ENCODE measurements around the gene KIF13A. TPM values are rescaled to one million over a fixed set of nuclear protein-coding genes. Genes with fewer than 3 reads are reported as not detected.
A peak's percentile ranks its signal among the peaks of the same experiment; 100 is the strongest.

The KIF13A gene
- total RNA-seq, 1 experiment from 2014 or later = 52.2 TPM

GRCh38 chr6:17935188-17936149 is 52.0 kb downstream of the KIF13A start:
- intact Hi-C loops (cut with micrococcal nuclease; ENCODE audit: unreplicated experiment) = no loop called here
- H3K9me3 ChIP-seq (ENCODE audit: insufficient read depth, low read depth) = no peaks in the 10 kb centered on the region
- ChIA-PET POLR2A (ENCODE audit: unreplicated experiment) (interaction anchor here (0.7 kb wide), 1 partner anchor 53 kb away, joined by 3 read pairs; no protein-coding TSS in a partner anchor), CTCF (no interaction called here)
- H4K20me1 ChIP-seq (ENCODE audit: insufficient read depth) = no peaks in the 10 kb centered on the region
- no peaks in the 10 kb centered on the region for H3K9me2 ChIP-seq (ENCODE audit: insufficient read depth)
- BruUV-seq (replicated peaks) = no TSS peak
- H3K4me3 ChIP-seq = no peak overlapping the region
- H3K79me2 ChIP-seq (ENCODE audit: low read depth) = peaks cover 60% of the 10 kb centered on the region
- H3K27me3 ChIP-seq (ENCODE audit: insufficient read depth, low read depth) = no peaks in the 10 kb centered on the region
- DNase-seq = no peak
- no peak overlapping the region for H2AFZ ChIP-seq
- TF ChIP-seq EZH2 (IDR thresholded peaks at IDR 0.05; ENCODE audit: low read depth) (no peak), CTCF (conservative IDR thresholded peaks at IDR 0.05) (no peak)
- H3K36me3 ChIP-seq (ENCODE audit: low read depth) = 0 out of 2 replicates have a peak, but pooled peaks cover 4% of the 10 kb centered on the region
- no peak overlapping the region for H3K27ac ChIP-seq
- peaks cover 21% of the 10 kb centered on the region; the same call in 1 of the 2 replicates for H3F3A ChIP-seq (ENCODE audit: insufficient read depth, low read depth)
- H3K4me2 ChIP-seq = no peak overlapping the region
- H3K4me1 ChIP-seq (replicated peaks; ENCODE audit: insufficient read depth) = peaks cover 43% of the 10 kb centered on the region

- peaks cover 58% of the 10 kb centered on the region for H3K4me1 ChIP-seq (replicated peaks; ENCODE audit: insufficient read depth)
- POLR2A ChIA-PET (ENCODE audit: unreplicated experiment) = interaction anchor here (0.6 to 0.7 kb wide), 2 partner anchors 12 to 83 kb away, joined by 5 to 6 read pairs; no protein-coding TSS in a partner anchor
- TF ChIP-seq EZH2 (IDR thresholded peaks at IDR 0.05; ENCODE audit: low read depth) (no peak), CTCF (conservative IDR thresholded peaks at IDR 0.05) (no peak)
- CTCF ChIA-PET = interaction anchor here (0.6 kb wide), 1 partner anchor 24 kb away, joined by 6 read pairs; no protein-coding TSS in a partner anchor
- no peak overlapping the region for H3K4me2 ChIP-seq
- H3K27me3 ChIP-seq (ENCODE audit: insufficient read depth, low read depth) = no peaks in the 10 kb centered on the region
- no peaks in the 10 kb centered on the region for H3K9me2 ChIP-seq (ENCODE audit: insufficient read depth)
- DNase-seq = no peak
- H4K20me1 ChIP-seq (ENCODE audit: insufficient read depth) = no peaks in the 10 kb centered on the region
- intact Hi-C loops (cut with micrococcal nuclease; ENCODE audit: unreplicated experiment) = no loop called here
- no peaks in the 10 kb centered on the region; the same call in 1 of the 2 replicates for H3K36me3 ChIP-seq (ENCODE audit: low read depth)
- H2AFZ ChIP-seq = no peak overlapping the region
- H3K9me3 ChIP-seq (ENCODE audit: insufficient read depth, low read depth) = no peaks in the 10 kb centered on the region
- H3K79me2 ChIP-seq (ENCODE audit: low read depth) = peaks cover 75% of the 10 kb centered on the region
- peaks cover 21% of the 10 kb centered on the region; the same call in 1 of the 2 replicates for H3F3A ChIP-seq (ENCODE audit: insufficient read depth, low read depth)
- peak overlapping the region; percentile 87 for H3K27ac ChIP-seq
- no peak overlapping the region for H3K4me3 ChIP-seq
- BruUV-seq (replicated peaks) = no TSS peak
Measured at GRCh38 chr6:17933716-17934115, 53.7 kb downstream of the KIF13A start.

- Histone ChIP-seq H3K9me3 (ENCODE audit: insufficient read depth, low read depth) (no peaks in the 10 kb centered on the region), H3K4me2 (peak overlapping the region; percentile 62), H3K27ac (peak overlapping the region; percentile 87), H3K4me3 (peak overlapping the region; percentile 16; the same call in 1 of the 2 replicates), H3K79me2 (ENCODE audit: low read depth) (peaks cover 79% of the 10 kb centered on the region), H3F3A (ENCODE audit: insufficient read depth, low read depth) (peaks cover 21% of the 10 kb centered on the region; the same call in 1 of the 2 replicates), H3K9me2 (ENCODE audit: insufficient read depth) (no peaks in the 10 kb centered on the region), H3K4me1 (replicated peaks; ENCODE audit: insufficient read depth) (peaks cover 65% of the 10 kb centered on the region), H3K27me3 (ENCODE audit: insufficient read depth, low read depth) (no peaks in the 10 kb centered on the region), H3K36me3 (ENCODE audit: low read depth) (no peaks in the 10 kb centered on the region; the same call in 1 of the 2 replicates), H2AFZ (no peak overlapping the region), H4K20me1 (ENCODE audit: insufficient read depth) (no peaks in the 10 kb centered on the region)
- ChIA-PET CTCF (interaction anchor here (0.7 kb wide), 1 partner anchor 55 kb away, joined by 9 read pairs; the partner anchor contains the start of gene KIF13A), POLR2A (ENCODE audit: unreplicated experiment) (no interaction called here)
- BruUV-seq (replicated peaks) = no TSS peak
- DNase-seq = peak; percentile 63 to 90
- TF ChIP-seq EZH2 (IDR thresholded peaks at IDR 0.05; ENCODE audit: low read depth) (no peak), CTCF (conservative IDR thresholded peaks at IDR 0.05) (no peak)
- intact Hi-C loops (cut with micrococcal nuclease; ENCODE audit: unreplicated experiment) = loop anchor here (1.0 kb wide), 1 partner anchor 67 kb away; no protein-coding TSS in a partner anchor
Measured at GRCh38 chr6:17932330-17932852, 55.0 kb downstream of the KIF13A start.
